Natural killer cell (primary cell): ENCODE measurements around the gene GPATCH3. TPM values are rescaled to one million over a fixed set of nuclear protein-coding genes. Genes with fewer than 3 reads are reported as not detected.
"Not testable (repeated sequence)": the region's sequence is repeated elsewhere in the genome, so short reads cannot be mapped to it uniquely, and the experiment has no call there.

Experiments used
- ATAC-seq, 3 donors: fragments of 150-1000 bp in 2 of 3; fragments of 200-7000 bp in 1 of 3; cut with Tn5 transposase; 1 replicate in 1 of 3; 2 replicates in 2 of 3; pipeline ENCODE4 v1.10.0; 2021; ENCODE audit warnings: mild to moderate bottlenecking in 2 of 3, moderate library complexity in 2 of 3
- DNase-seq, 2 donors: peaks; one replicate each; pipeline versions ENCODE4 v3.0.0 to v3.0.0-alpha.2; 2013 to 2021; ENCODE audit warnings: mixed read lengths in 1 of 2
- H3K27ac ChIP-seq: one replicate; pipeline ENCODE4 v1.5.1; 2013; ENCODE audit warnings: mild to moderate bottlenecking, low read length
- H3K27me3 ChIP-seq: one replicate; pipeline ENCODE4 v1.6.1; 2013; ENCODE audit warnings: low read length; ENCODE audit not compliant: control insufficient read depth, insufficient read depth
- H3K36me3 ChIP-seq: one replicate; pipeline ENCODE4 v1.6.1; 2013; ENCODE audit warnings: low read length; ENCODE audit not compliant: control insufficient read depth, insufficient read depth
- H3K4me1 ChIP-seq: one replicate; pipeline ENCODE4 v1.6.1; 2013; ENCODE audit warnings: low read length; ENCODE audit not compliant: control insufficient read depth, insufficient read depth
- H3K4me3 ChIP-seq: one replicate; pipeline ENCODE4 v1.5.1; 2013; ENCODE audit warnings: low read length
- H3K9me3 ChIP-seq: one replicate; pipeline ENCODE4 v1.6.1; 2013; ENCODE audit warnings: low read length; ENCODE audit not compliant: control insufficient read depth, insufficient read depth
- H3K27ac Mint-ChIP-seq, 2 donors: one replicate each; pipeline ENCODE4 v1.8.0; 2022; ENCODE audit warnings: mild to moderate bottlenecking in 2 of 2, mixed read lengths in 2 of 2, moderate library complexity in 1 of 2
- H3K27me3 Mint-ChIP-seq, 2 donors: one replicate each; pipeline ENCODE4 v1.8.0; 2022; ENCODE audit warnings: low read depth in 2 of 2, mixed read lengths in 2 of 2
- H3K36me3 Mint-ChIP-seq: one replicate; pipeline ENCODE4 v1.8.0; 2022; ENCODE audit warnings: mixed read lengths
- H3K4me1 Mint-ChIP-seq, 2 donors: one replicate each; pipeline ENCODE4 v1.8.0; 2022; ENCODE audit warnings: mixed read lengths in 2 of 2
- H3K4me3 Mint-ChIP-seq: one replicate; pipeline ENCODE4 v1.8.0; 2022; ENCODE audit warnings: mild to moderate bottlenecking, moderate library complexity, mixed read lengths
- H3K9me3 Mint-ChIP-seq, 2 donors: one replicate each; pipeline ENCODE4 v1.8.0; 2022; ENCODE audit warnings: mixed read lengths in 2 of 2
- CTCF ChIP-seq: fragments of 200-600 bp; IDR thresholded peaks from one replicate; pipeline ENCODE4 v1.8.0; 2022; ENCODE audit warnings: antibody characterized with exemption
- WGBS: methylation state at CpG from one replicate; pipeline ENCODE4 v1.1.7; 2013; ENCODE audit warnings: missing lambda C conversion rate; ENCODE audit not compliant: insufficient coverage; 5-methylcytosine and 5-hydroxymethylcytosine counted together
- intact Hi-C: fragments of 100-400 bp; cut with micrococcal nuclease; formaldehyde crosslinking; loops from one replicate; pipeline ENCODE4 v1.14.2; 2022
- total RNA-seq, 4 donors: library from RNA; stranded (reverse); fragments of 120-200 nt in 1 of 4; gene quantifications; one replicate each; pipeline versions ENCODE4 v1.2.3 to v1.2.4, GENCODE V29; 2013 to 2022

Gene GPATCH3
- total RNA-seq, 3 donors from 2014 or later (not counting 1 experiment from before 2014, with no cell fraction given): 25.5 to 41.3 (median 34.6) TPM

- Mint-ChIP-seq H3K4me1 (peaks cover 0 to 10% of the 10 kb centered on the region in 2 donors), H3K4me3 (no peak overlapping the region), H3K27me3 (no peaks in the 10 kb centered on the region), H3K36me3 (no peaks in the 10 kb centered on the region), H3K27ac (peak overlapping the region in 1 of 2 donors; percentile 24), H3K9me3 (no peaks in the 10 kb centered on the region)
- H3K9me3 ChIP-seq: no peaks in the 10 kb centered on the region
- intact Hi-C loops: no loop called here
- TF ChIP-seq CTCF: no peak
- H3K36me3 ChIP-seq: peaks cover 78% of the 10 kb centered on the region
- ATAC-seq: no peak
- H3K27me3 ChIP-seq: no peaks in the 10 kb centered on the region
- no peak overlapping the region for H3K27ac ChIP-seq
- WGBS: 90% methylated on average over 10 of the region's 10 CpGs
- H3K4me3 ChIP-seq: no peak overlapping the region
- DNase-seq: no peak
- H3K4me1 ChIP-seq: no peaks in the 10 kb centered on the region
Measured at GRCh38 chr1:26848941-26849774, 51.1 kb downstream of the GPATCH3 start.

GRCh38 chr1:26848499-26848898 is 51.8 kb downstream of the GPATCH3 start:
- no peaks in the 10 kb centered on the region for H3K36me3 Mint-ChIP-seq
- Histone ChIP-seq H3K4me3 (no peak overlapping the region), H3K9me3 (no peaks in the 10 kb centered on the region), H3K27ac (no peak overlapping the region), H3K4me1 (no peaks in the 10 kb centered on the region), H3K36me3 (peaks cover 74% of the 10 kb centered on the region), H3K27me3 (no peaks in the 10 kb centered on the region)
- DNase-seq (no peak), ATAC-seq (no peak)
- no peaks in the 10 kb centered on the region for H3K9me3 Mint-ChIP-seq
- intact Hi-C loops: no loop called here
- H3K4me3 Mint-ChIP-seq: no peak overlapping the region
- no peaks in the 10 kb centered on the region for H3K27me3 Mint-ChIP-seq
- H3K27ac Mint-ChIP-seq: peak overlapping the region in 1 of 2 donors; percentile 56
- H3K4me1 Mint-ChIP-seq: peaks cover 0 to 10% of the 10 kb centered on the region in 2 donors
- WGBS: 97% methylated on average over 10 of the region's 10 CpGs
- no peak for TF ChIP-seq CTCF

- H3K4me1 ChIP-seq, DNase-seq, ATAC-seq, H3K4me3 Mint-ChIP-seq, H3K9me3 Mint-ChIP-seq, H3K36me3 Mint-ChIP-seq, H3K9me3 ChIP-seq, H3K4me3 ChIP-seq, H3K27me3 ChIP-seq, intact Hi-C loops, H3K27me3 Mint-ChIP-seq, H3K4me1 Mint-ChIP-seq, H3K27ac ChIP-seq: not testable (repeated sequence)
- H3K27ac Mint-ChIP-seq: peak overlapping the region; percentile 29 to 56
- 93% methylated on average over 6 of the region's 6 CpGs for WGBS
- peaks cover 71% of the 10 kb centered on the region for H3K36me3 ChIP-seq
Measured at GRCh38 chr1:26847826-26848225, 52.4 kb downstream of the GPATCH3 start.

GRCh38 chr1:26844424-26845196 is 55.7 kb downstream of the GPATCH3 start:
- Mint-ChIP-seq H3K4me1 (peaks cover 0 to 4% of the 10 kb centered on the region in 2 donors), H3K27ac (peak overlapping the region in 1 of 2 donors; percentile 14), H3K27me3 (no peaks in the 10 kb centered on the region), H3K4me3 (no peak overlapping the region), H3K9me3 (no peaks in the 10 kb centered on the region), H3K36me3 (no peaks in the 10 kb centered on the region)
- Histone ChIP-seq H3K4me3 (no peak overlapping the region), H3K9me3 (no peaks in the 10 kb centered on the region), H3K36me3 (peaks cover 63% of the 10 kb centered on the region), H3K27me3 (no peaks in the 10 kb centered on the region), H3K27ac (no peak overlapping the region), H3K4me1 (peaks cover 1% of the 10 kb centered on the region)
- intact Hi-C loops: no loop called here
- no peak for ATAC-seq
- DNase-seq: no peak
- 94% methylated on average over 13 of the region's 13 CpGs for WGBS
- no peak for TF ChIP-seq CTCF
